IPS-NIHi7 (cell line): Measurements from ENCODE around the gene PSME2.

Experiments used
- DNase-seq: peaks from one replicate; pipeline ENCODE4 v3.0.0; 2012; ENCODE audit warnings: mixed read lengths; ENCODE audit errors: extremely low spot score

Gene PSME2

GRCh38 chr14:24135834-24136683 lies 10.4 kb downstream of the PSME2 start, which contains the start of gene PSME1:
Gene PSME1 (plus strand): TSS chr14:24136194. CDS start chr14:24136263, 69 bp downstream.
- peak; percentile 93 for DNase-seq

GRCh38 chr14:24135584-24135833 lies 10.9 kb downstream of the PSME2 start:
- no peak for DNase-seq

- no peak for DNase-seq
These were observed 12.7 kb downstream of the PSME2 start for GRCh38 chr14:24133735-24134134.

- no peak for DNase-seq
These were observed 13.4 kb downstream of the PSME2 start for GRCh38 chr14:24132976-24133375.

- no peak for DNase-seq
These were observed 14.2 kb downstream of the PSME2 start for GRCh38 chr14:24132061-24132685.

- no peak for DNase-seq
These were observed 14.9 kb downstream of the PSME2 start for GRCh38 chr14:24131549-24131966.

GRCh38 chr14:24130717-24131548 lies 15.5 kb downstream of the PSME2 start:
- DNase-seq = no peak

GRCh38 chr14:24130380-24130716 lies 16.1 kb downstream of the PSME2 start, which contains the start of gene FITM1:
Gene FITM1 (plus strand): TSS chr14:24130659. CDS start chr14:24131564, 905 bp downstream.
- DNase-seq = no peak

- DNase-seq = no peak
These were observed 16.9 kb downstream of the PSME2 start for GRCh38 chr14:24129410-24129998.

- no peak for DNase-seq
These were observed 18.7 kb downstream of the PSME2 start for GRCh38 chr14:24127673-24128072.

GRCh38 chr14:24126939-24127338 lies 19.5 kb downstream of the PSME2 start:
- DNase-seq = no peak

- no peak for DNase-seq
These were observed 22.7 kb downstream of the PSME2 start for GRCh38 chr14:24123424-24124417.

- no peak for DNase-seq
These were observed 23.5 kb downstream of the PSME2 start for GRCh38 chr14:24122898-24123297.

GRCh38 chr14:24122416-24122815 lies 24.0 kb downstream of the PSME2 start:
- DNase-seq = no peak

GRCh38 chr14:24121210-24121609 lies 25.2 kb downstream of the PSME2 start:
- no peak for DNase-seq

- no peak for DNase-seq
These were observed 26.7 kb downstream of the PSME2 start for GRCh38 chr14:24119691-24120090.

GRCh38 chr14:24117179-24117578 lies 29.2 kb downstream of the PSME2 start:
- DNase-seq = no peak

- DNase-seq = no peak
These were observed 30.1 kb downstream of the PSME2 start for GRCh38 chr14:24116128-24116814.

- no peak for DNase-seq
These were observed 30.8 kb downstream of the PSME2 start for GRCh38 chr14:24115422-24116127.
